GM18951 (cell line): ENCODE measurements around the gene CEP57L1.
"Not testable (repeated sequence)": the region's sequence is repeated elsewhere in the genome, so short reads cannot be mapped to it uniquely, and the experiment has no call there.

Experiments
- POLR2A ChIP-seq: IDR thresholded peaks from 4 replicates; pipeline ENCODE4 v1.6.1; 2011; ENCODE audit warnings: mild to moderate bottlenecking; ENCODE audit not compliant: insufficient read length, insufficient read depth; ENCODE audit errors: extremely low read depth
- in situ Hi-C: fragments of 300-500 bp; cut with MboI; formaldehyde crosslinking; loops from one replicate; pipeline ENCODE4 v1.12.0; 2022; ENCODE audit warnings: low sequenced_read_pairs, mixed read lengths, inconsistent platforms; ENCODE audit not compliant: unreplicated experiment

The CEP57L1 gene

GRCh38 chr6:109139109-109139508 lies 43.8 kb downstream of the CEP57L1 start:
- no peak for TF ChIP-seq POLR2A
- in situ Hi-C loops = no loop called here

DNA sequence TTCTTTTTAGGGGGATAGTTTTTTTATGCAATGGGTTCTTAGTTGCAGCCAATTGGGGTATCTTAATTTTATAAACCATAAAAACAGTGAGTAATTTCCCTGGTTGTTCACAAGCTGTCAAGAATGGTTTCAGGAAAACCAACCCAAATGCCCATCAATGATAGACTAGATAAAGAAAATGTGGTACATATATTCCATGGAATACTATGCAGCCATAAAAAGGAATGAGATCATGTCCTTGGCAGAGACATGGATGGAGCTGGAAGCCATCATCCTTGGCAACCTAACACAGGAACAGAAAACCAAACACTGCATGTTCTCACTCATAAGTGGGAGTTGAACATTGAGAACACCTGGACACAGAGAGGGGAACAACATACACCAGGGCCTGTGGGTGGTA lies 46.8 kb downstream of the CEP57L1 start:
- in situ Hi-C loops = not testable (repeated sequence)

GRCh38 chr6:109143191-109143590 lies 47.9 kb downstream of the CEP57L1 start:
- in situ Hi-C loops = no loop called here
- TF ChIP-seq POLR2A = no peak

- in situ Hi-C loops = not testable (repeated sequence)
Measured at GRCh38 chr6:109148251-109148650, 52.9 kb downstream of the CEP57L1 start.

GRCh38 chr6:109148716-109149115 lies 53.4 kb downstream of the CEP57L1 start:
- in situ Hi-C loops = not testable (repeated sequence)

- TF ChIP-seq POLR2A = no peak
- in situ Hi-C loops = no loop called here
Measured at GRCh38 chr6:109153752-109154151, 58.4 kb downstream of the CEP57L1 start.

DNA sequence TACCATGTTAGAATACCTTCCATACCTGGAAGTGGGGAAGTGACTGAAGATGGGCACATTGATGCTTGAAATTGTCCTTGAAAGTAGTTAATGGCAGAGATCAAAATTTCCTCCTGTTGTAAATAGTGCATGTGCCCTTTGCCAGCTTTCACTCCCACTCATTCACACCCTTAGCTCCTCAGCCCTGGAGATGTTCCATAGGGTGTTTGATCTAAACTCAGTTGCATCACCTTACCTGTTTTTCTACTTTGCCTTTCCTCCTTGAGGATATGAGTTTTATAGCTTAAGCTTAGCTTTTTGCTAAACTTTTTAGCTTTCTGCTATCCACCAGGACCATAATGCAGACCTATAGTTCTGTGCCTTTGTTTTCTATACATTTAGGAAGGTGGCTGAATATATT lies 69.0 kb downstream of the CEP57L1 start:
- TF ChIP-seq POLR2A = no peak
- in situ Hi-C loops = no loop called here

DNA sequence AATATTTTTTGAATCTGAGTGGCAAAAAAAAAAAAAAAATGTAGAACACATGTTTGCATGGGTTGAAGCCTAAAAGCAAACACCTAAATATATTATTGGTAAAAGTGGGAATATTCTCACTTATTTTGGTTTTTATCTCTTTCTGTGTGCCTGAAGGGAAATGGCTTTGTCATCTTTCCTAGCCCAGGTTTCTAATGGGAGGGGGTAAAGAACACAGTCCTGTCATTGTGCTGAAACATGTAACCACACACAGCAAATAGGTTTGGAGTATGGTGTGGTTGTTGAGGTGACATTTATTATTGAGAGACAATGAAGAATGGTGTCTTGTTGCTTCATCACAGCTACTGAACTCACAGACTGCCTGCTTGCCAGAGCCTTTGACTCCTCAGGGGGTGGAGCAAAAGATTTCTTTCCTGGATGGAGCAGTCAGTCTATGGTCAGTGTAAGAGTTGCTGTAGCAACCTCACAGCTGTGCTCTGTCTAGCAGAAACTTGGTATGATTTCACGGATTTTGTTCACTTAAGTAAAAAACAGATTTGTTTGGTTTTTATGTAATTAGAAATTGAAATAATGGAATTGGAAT lies 70.2 kb downstream of the CEP57L1 start:
- in situ Hi-C loops = no loop called here

GRCh38 chr6:109166673-109167072 lies 71.4 kb downstream of the CEP57L1 start:
- TF ChIP-seq POLR2A = no peak
- in situ Hi-C loops = no loop called here

More for the DNA sequence above, 70.2 kb downstream of the CEP57L1 start:
- TF ChIP-seq POLR2A = no peak

DNA sequence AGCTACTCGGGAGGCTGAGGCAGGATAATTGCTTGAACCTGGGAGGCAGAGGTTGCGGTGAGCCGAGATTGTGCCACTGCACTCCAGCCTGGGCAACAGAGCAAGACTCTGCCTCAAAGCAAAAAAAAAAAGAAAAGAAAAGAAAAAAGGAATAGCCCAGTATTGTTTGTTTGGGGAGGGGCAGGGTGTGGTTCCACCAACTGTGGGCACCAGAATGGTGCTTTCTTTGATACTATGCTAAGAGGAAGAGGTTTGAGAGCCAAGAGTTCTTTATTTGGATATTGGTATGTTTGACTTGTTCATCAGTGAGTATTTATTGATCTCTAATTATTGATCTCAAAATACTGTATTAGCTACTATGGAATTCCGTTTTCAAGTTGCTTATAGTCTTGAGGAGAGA lies 72.3 kb downstream of the CEP57L1 start:
- in situ Hi-C loops = no loop called here
- no peak for TF ChIP-seq POLR2A

DNA sequence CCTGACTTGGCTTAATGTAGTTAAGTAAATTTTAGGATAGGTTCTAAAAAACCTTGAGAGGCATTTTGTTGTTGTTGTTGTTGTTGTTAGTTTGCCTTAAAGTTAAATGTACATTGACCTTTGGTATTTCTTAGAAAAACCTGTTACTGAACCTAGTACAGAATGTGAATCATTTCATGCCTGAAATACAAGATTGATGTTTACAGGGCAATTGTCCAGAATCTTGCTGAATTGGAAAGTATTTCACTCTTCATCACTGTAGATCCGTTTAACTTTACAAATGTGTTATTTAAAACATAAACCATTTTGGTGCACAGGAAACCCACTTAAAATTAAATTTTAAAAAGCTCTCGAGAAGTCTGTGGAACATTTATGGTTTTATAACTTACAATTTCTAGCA lies 75.0 kb downstream of the CEP57L1 start:
- TF ChIP-seq POLR2A = no peak
- in situ Hi-C loops = no loop called here

- in situ Hi-C loops = no loop called here
Measured at GRCh38 chr6:109172101-109172746, 76.9 kb downstream of the CEP57L1 start.

GRCh38 chr6:109174916-109175315 lies 79.6 kb downstream of the CEP57L1 start:
- TF ChIP-seq POLR2A = no peak

More at GRCh38 chr6:109172101-109172746, 76.9 kb downstream of the CEP57L1 start:
- no peak for TF ChIP-seq POLR2A

DNA sequence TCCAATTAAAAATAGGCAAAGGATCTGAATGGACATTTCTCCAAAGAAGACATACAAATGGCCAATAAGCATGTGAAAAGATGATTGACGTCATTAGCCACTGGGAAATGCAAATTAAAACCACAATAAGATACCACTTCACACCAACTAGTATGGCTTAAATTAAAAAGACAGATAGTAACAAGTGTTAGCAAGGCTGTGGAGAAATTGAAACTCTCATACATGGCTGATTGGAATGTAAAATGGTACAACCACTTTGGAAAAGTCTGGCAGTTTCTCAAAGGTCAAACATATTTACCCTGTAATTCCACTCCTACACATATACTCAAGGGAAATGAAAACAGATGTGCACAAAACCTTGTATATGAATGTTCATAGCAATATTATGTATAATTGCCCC lies 83.6 kb downstream of the CEP57L1 start:
- no peak for TF ChIP-seq POLR2A
- in situ Hi-C loops = no loop called here

More at GRCh38 chr6:109174916-109175315, 79.6 kb downstream of the CEP57L1 start:
- in situ Hi-C loops = no loop called here

DNA sequence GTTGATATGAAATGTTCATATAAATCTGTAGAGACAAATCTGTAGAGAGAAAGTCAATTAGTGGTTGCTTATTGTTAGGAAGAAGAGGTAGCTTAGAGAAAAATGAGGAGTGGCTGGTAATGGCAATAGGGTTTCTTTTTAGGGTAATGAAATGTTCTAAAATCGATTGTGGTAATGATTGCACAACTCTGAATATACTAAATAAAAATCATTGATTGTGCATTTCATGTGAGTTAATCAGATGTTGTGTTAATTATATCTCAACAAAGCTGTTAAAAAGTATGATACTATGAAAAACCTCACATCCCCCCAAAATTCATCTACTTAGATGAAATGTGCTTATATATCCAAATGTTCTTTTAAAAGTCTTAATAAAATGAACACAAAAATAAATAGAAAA lies 84.2 kb downstream of the CEP57L1 start:
- in situ Hi-C loops = no loop called here
- no peak for TF ChIP-seq POLR2A

- in situ Hi-C loops = loop anchor here (10.0 kb wide), 1 partner anchor 202 kb away; the partner anchor contains the start of gene CD164
Measured at GRCh38 chr6:109182578-109182977, 87.3 kb downstream of the CEP57L1 start.

More at GRCh38 chr6:109182578-109182977, 87.3 kb downstream of the CEP57L1 start:
- TF ChIP-seq POLR2A = no peak
